ENCODE data around the gene NEURL1B.

NEURL1B gene

DNA sequence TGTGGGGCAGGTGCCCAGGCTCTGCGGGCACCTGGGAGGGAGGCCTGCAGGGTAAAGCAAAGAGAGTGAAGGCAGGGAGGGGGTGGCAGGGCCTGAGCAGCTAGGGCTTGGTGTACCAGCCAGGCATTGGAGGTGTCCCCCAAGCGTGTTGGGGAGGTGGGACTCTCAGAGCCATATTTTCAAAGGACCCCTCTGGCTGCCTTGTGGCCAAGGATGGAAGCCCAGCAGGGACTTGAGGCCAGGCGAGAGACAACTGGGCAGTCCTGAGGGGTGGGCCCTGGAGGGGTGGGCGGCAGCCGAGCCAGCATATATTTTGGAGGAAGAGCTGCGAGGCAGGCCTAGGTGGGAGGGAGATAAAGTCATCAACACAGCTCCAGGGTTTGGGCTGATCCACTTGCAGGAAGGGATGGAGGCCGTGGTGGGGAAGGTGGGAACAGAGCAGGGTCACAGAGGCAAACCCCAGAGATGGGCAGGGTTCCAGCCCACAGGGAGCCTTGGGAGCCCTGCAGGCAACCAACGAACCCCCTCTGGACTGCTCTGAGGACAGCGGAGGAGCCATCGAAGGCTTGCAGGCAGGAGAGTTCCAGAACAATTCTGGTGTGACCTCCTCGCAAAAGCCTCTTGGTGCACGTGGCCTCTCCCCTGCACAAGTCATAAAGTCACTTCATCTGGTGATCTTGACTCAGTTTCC lies 94.2 kb downstream of the NEURL1B start:
- no peak for DNase-seq
- Histone ChIP-seq H3K27ac (no peak overlapping the region), H3K4me3 (ENCODE audit: low read depth, low read length) (no peak overlapping the region), H3K36me3 (replicated peaks) (no peaks in the 10 kb centered on the region), H3K27me3 (replicated peaks) (no peaks in the 10 kb centered on the region)
- in situ Hi-C loops (cut with HindIII; ENCODE audit: low pct_ligation_motif_present, low sequenced_read_pairs) = no loop called here
- no peak for TF ChIP-seq CTCF (IDR thresholded peaks at IDR 0.05; ENCODE audit: low read depth, low read length, missing control alignments)

GRCh38 chr5:172736508-172737135 lies 95.6 kb downstream of the NEURL1B start:
- in situ Hi-C loops (cut with HindIII; ENCODE audit: low pct_ligation_motif_present, low sequenced_read_pairs) = no loop called here
- DNase-seq = no peak
- Histone ChIP-seq H3K36me3 (replicated peaks) (no peaks in the 10 kb centered on the region), H3K27ac (no peak overlapping the region), H3K4me3 (ENCODE audit: low read depth, low read length) (no peak overlapping the region), H3K27me3 (replicated peaks) (no peaks in the 10 kb centered on the region)
- TF ChIP-seq CTCF (IDR thresholded peaks at IDR 0.05; ENCODE audit: low read depth, low read length, missing control alignments) = peak; percentile 39

- Histone ChIP-seq H3K4me3 (ENCODE audit: low read depth, low read length) (no peak overlapping the region), H3K36me3 (replicated peaks) (no peaks in the 10 kb centered on the region), H3K27me3 (replicated peaks) (no peaks in the 10 kb centered on the region), H3K27ac (no peak overlapping the region)
- in situ Hi-C loops (cut with HindIII; ENCODE audit: low pct_ligation_motif_present, low sequenced_read_pairs) = no loop called here
- no peak for TF ChIP-seq CTCF (IDR thresholded peaks at IDR 0.05; ENCODE audit: low read depth, low read length, missing control alignments)
- DNase-seq = no peak
Measured at GRCh38 chr5:172739375-172739774, 98.3 kb downstream of the NEURL1B start.

DNA sequence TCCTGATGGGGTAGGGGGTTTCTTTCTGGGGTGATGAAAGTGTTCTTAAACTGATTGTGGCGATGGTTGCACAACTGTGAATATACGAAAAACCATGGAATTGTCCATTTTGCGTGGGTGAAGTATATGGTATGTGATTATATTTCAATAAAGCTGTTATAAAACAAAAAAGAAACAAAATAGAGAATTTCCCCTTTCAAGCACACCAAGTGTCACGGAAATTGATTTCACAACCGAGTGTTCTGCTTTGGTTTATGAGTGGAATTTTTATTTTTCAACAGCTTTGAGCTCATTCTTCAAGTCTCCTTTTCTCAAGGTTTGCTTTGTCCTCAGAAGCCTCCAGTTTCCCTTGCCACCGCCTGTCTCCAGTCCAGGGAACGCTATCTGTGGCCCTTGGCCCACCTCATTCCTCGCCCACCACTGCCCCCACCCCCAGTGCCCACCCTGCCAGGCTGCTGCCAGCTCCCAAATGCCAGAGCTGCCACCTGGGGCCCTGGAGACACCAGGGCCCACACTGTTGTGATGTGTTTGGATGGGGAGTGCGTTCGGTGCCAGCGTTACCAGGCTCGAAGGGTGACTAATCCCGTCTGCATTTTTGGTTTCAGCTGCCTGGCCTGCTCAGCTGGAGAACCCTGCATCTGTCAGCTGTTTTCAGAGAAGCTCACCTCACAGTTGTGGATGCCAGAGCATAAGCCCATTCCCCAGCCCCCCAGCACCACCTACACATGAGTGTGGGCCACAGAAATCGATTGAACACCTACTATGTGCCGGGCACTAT lies 99.6 kb downstream of the NEURL1B start:
- H3K27me3 ChIP-seq (replicated peaks) = no peaks in the 10 kb centered on the region
- no peak for TF ChIP-seq CTCF (IDR thresholded peaks at IDR 0.05; ENCODE audit: low read depth, low read length, missing control alignments)
- in situ Hi-C loops (cut with HindIII; ENCODE audit: low pct_ligation_motif_present, low sequenced_read_pairs) = no loop called here
- no peaks in the 10 kb centered on the region for H3K36me3 ChIP-seq (replicated peaks)
- H3K27ac ChIP-seq = peak overlapping the region; percentile 72
- peak; percentile 94 for DNase-seq
- H3K4me3 ChIP-seq (ENCODE audit: low read depth, low read length) = no peak overlapping the region
